Measurements from ENCODE around the gene TOGARAM2.

The TOGARAM2 gene

GRCh38 chr2:29057006-29057405, 75.9 kb downstream of the TOGARAM2 start:
- DNase-seq = no peak

GRCh38 chr2:29059624-29060023, 78.5 kb downstream of the TOGARAM2 start:
- DNase-seq = no peak

GRCh38 chr2:29060441-29060840, 79.3 kb downstream of the TOGARAM2 start:
- DNase-seq = no peak

- no peak for DNase-seq
These were observed 80.1 kb downstream of the TOGARAM2 start for GRCh38 chr2:29061176-29061575.

- no peak for DNase-seq
These were observed 80.5 kb downstream of the TOGARAM2 start for GRCh38 chr2:29061616-29062015.

GRCh38 chr2:29062371-29062770, 81.3 kb downstream of the TOGARAM2 start:
- DNase-seq = no peak

GRCh38 chr2:29063056-29063455, 82.0 kb downstream of the TOGARAM2 start:
- DNase-seq = no peak

GRCh38 chr2:29063646-29064345, 82.7 kb downstream of the TOGARAM2 start:
- DNase-seq = no peak

GRCh38 chr2:29064346-29064715, 83.2 kb downstream of the TOGARAM2 start:
- DNase-seq = no peak

- DNase-seq = no peak
These were observed 83.6 kb downstream of the TOGARAM2 start for GRCh38 chr2:29064746-29065067.

- no peak for DNase-seq
These were observed 84.1 kb downstream of the TOGARAM2 start for GRCh38 chr2:29065068-29065811.

GRCh38 chr2:29066271-29066860, 85.3 kb downstream of the TOGARAM2 start:
- DNase-seq = no peak

- no peak for DNase-seq
These were observed 86.0 kb downstream of the TOGARAM2 start for GRCh38 chr2:29066997-29067605.

- no peak for DNase-seq
These were observed 87.4 kb downstream of the TOGARAM2 start for GRCh38 chr2:29068513-29068912.

- DNase-seq = no peak
These were observed 89.4 kb downstream of the TOGARAM2 start for GRCh38 chr2:29070526-29070925.

- no peak for DNase-seq
These were observed 90.2 kb downstream of the TOGARAM2 start for GRCh38 chr2:29071032-29071975.

- no peak for DNase-seq
These were observed 91.2 kb downstream of the TOGARAM2 start for GRCh38 chr2:29072251-29072650.

- no peak for DNase-seq
These were observed 92.0 kb downstream of the TOGARAM2 start for GRCh38 chr2:29072971-29073725.

- DNase-seq = no peak
These were observed 92.8 kb downstream of the TOGARAM2 start for GRCh38 chr2:29073933-29074332.

- no peak for DNase-seq
These were observed 93.3 kb downstream of the TOGARAM2 start, which contains the start of gene PCARE for GRCh38 chr2:29074411-29074810. PCARE (minus strand) TSS chr2:29074523; CDS start chr2:29074261, 262 bp downstream.

- no peak for DNase-seq
These were observed 95.0 kb downstream of the TOGARAM2 start for GRCh38 chr2:29075894-29076705.
